ENCODE data around the gene FHL2.

FHL2 gene

GRCh38 chr2:105412584-105412983 lies 13.7 kb upstream of the FHL2 start:
- TF ChIP-seq ZNF70 (CRISPR knock-in tag; IDR thresholded peaks at IDR 0.05) (no peak), ZFP30 (CRISPR knock-in tag; IDR thresholded peaks at IDR 0.05) (no peak), ZNF8 (CRISPR knock-in tag; IDR thresholded peaks at IDR 0.05) (no peak), OSR1 (CRISPR knock-in tag; IDR thresholded peaks at IDR 0.05) (no peak), TOX (CRISPR knock-in tag; IDR thresholded peaks at IDR 0.05; ENCODE audit: borderline replicate concordance) (no peak), CREB5 (CRISPR knock-in tag; IDR thresholded peaks at IDR 0.05; ENCODE audit: low read depth) (no peak), BACH2 (CRISPR knock-in tag; IDR thresholded peaks at IDR 0.05; ENCODE audit: borderline replicate concordance) (no peak), POU6F1 (CRISPR knock-in tag; IDR thresholded peaks at IDR 0.05; ENCODE audit: borderline replicate concordance, low read depth) (no peak), SNAI2 (CRISPR knock-in tag; IDR thresholded peaks at IDR 0.05) (no peak)
- TF ChIP-seq, protein P1, sequence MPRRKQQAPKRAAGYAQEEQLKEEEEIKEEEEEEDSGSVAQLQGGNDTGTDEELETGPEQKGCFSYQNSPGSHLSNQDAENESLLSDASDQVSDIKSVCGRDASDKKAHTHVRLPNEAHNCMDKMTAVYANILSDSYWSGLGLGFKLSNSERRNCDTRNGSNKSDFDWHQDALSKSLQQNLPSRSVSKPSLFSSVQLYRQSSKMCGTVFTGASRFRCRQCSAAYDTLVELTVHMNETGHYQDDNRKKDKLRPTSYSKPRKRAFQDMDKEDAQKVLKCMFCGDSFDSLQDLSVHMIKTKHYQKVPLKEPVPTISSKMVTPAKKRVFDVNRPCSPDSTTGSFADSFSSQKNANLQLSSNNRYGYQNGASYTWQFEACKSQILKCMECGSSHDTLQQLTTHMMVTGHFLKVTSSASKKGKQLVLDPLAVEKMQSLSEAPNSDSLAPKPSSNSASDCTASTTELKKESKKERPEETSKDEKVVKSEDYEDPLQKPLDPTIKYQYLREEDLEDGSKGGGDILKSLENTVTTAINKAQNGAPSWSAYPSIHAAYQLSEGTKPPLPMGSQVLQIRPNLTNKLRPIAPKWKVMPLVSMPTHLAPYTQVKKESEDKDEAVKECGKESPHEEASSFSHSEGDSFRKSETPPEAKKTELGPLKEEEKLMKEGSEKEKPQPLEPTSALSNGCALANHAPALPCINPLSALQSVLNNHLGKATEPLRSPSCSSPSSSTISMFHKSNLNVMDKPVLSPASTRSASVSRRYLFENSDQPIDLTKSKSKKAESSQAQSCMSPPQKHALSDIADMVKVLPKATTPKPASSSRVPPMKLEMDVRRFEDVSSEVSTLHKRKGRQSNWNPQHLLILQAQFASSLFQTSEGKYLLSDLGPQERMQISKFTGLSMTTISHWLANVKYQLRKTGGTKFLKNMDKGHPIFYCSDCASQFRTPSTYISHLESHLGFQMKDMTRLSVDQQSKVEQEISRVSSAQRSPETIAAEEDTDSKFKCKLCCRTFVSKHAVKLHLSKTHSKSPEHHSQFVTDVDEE (CRISPR knock-in tag; IDR thresholded peaks at IDR 0.05), result no peak

DNA sequence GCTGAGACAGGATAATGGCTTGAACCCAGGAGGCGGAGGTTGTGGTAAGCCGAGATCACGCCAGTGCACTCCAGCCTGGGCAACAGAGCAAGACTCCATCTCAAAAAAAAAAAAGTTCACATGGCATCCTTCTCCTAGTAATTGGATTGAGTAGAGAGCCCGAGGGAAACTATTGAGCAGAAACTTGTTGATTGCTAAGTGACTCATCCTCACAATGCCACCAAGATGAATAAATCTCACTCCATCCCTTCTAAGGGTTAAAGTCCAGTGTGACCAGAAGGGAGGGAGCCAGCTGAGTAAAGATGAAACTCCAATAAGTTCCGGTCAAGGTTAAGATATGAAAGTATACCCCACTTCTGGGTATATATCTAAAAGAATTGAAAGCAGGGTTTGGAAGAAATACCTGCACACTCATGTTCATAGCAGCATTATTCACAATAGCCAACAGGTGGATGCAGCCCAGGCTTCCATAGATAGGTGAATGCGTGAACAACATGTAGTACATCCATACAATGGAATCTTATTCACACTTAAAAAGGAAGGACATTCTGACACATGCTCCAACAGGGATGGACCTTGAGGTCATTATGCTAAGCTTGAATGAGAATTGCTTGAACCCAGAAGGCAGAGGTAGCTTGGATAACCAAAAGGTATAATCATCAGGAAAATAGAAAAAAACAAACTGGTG lies 13.0 kb upstream of the FHL2 start:
- TF ChIP-seq CREB5 (CRISPR knock-in tag; IDR thresholded peaks at IDR 0.05; ENCODE audit: low read depth), result no peak
- no peak for TF ChIP-seq TCF4 (CRISPR knock-in tag; IDR thresholded peaks at IDR 0.05; ENCODE audit: borderline replicate concordance)
- TF ChIP-seq ARNTL (CRISPR knock-in tag; IDR thresholded peaks at IDR 0.05; ENCODE audit: borderline replicate concordance, low read depth), result no peak
- TF ChIP-seq TOX (CRISPR knock-in tag; IDR thresholded peaks at IDR 0.05; ENCODE audit: borderline replicate concordance), result no peak
- no peak for TF ChIP-seq RARB (CRISPR knock-in tag; IDR thresholded peaks at IDR 0.05)
- TF ChIP-seq ZFP3 (CRISPR knock-in tag; IDR thresholded peaks at IDR 0.05), result no peak
- no peak for TF ChIP-seq ESRRG (CRISPR knock-in tag; IDR thresholded peaks at IDR 0.05)
- no peak for TF ChIP-seq BACH2 (CRISPR knock-in tag; IDR thresholded peaks at IDR 0.05; ENCODE audit: borderline replicate concordance)
- TF ChIP-seq, protein P1 (CRISPR knock-in tag; IDR thresholded peaks at IDR 0.05), result no peak
- no peak for TF ChIP-seq ZC3H10 (CRISPR knock-in tag; IDR thresholded peaks at IDR 0.05)
- TF ChIP-seq PATZ1 (CRISPR knock-in tag; IDR thresholded peaks at IDR 0.05; ENCODE audit: borderline replicate concordance), result no peak
- TF ChIP-seq ZFP30 (CRISPR knock-in tag; IDR thresholded peaks at IDR 0.05), result no peak
- TF ChIP-seq CSDC2 (CRISPR knock-in tag; IDR thresholded peaks at IDR 0.05), result no peak
- no peak for TF ChIP-seq SNAI2 (CRISPR knock-in tag; IDR thresholded peaks at IDR 0.05)
- no peak for TF ChIP-seq GLIS3 (CRISPR knock-in tag; IDR thresholded peaks at IDR 0.05)
- TF ChIP-seq CSRNP3 (CRISPR knock-in tag; IDR thresholded peaks at IDR 0.05), result no peak
- ATAC-seq, result no peak

More at GRCh38 chr2:105412584-105412983, 13.7 kb upstream of the FHL2 start:
- ATAC-seq, result no peak
